HG02798 (cell line): ENCODE measurements around the gene ANTXRL.
"Not testable (repeated sequence)": the region's sequence is repeated elsewhere in the genome, so short reads cannot be mapped to it uniquely, and the experiment has no call there.

Source experiments
- ATAC-seq: cut with Tn5 transposase; IDR thresholded peaks from one replicate; pipeline ENCODE4 v1.9.1; 2021; ENCODE audit warnings: mild to moderate bottlenecking; ENCODE audit not compliant: unreplicated experiment, poor library complexity

The ANTXRL gene

GRCh38 chr10:46305079-46305818 is 18.5 kb downstream of the ANTXRL start:
- ATAC-seq: no peak

GRCh38 chr10:46305986-46306385 is 19.2 kb downstream of the ANTXRL start:
- no peak for ATAC-seq

- ATAC-seq: no peak
These were observed 19.9 kb downstream of the ANTXRL start for GRCh38 chr10:46306516-46307184.

GRCh38 chr10:46307281-46308112 is 20.7 kb downstream of the ANTXRL start:
- no peak for ATAC-seq

DNA sequence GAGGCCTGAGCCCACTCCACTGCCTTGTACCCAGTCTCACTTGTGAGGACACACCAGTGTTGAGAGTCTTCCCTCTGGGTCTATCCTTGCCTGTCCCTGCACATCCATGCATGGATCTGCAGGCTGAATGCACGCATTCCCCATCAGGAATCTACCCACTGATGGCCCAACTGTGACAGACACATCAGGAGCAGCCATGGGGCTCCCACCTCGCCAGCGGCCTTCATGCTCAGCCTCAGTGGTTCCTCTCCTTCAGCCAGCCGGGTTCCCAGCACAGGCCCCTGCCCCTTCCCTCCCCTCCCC is 21.3 kb downstream of the ANTXRL start:
- ATAC-seq: no peak

- ATAC-seq: no peak
These were observed 22.1 kb downstream of the ANTXRL start for GRCh38 chr10:46308666-46309450.

GRCh38 chr10:46309511-46310142 is 22.8 kb downstream of the ANTXRL start:
- ATAC-seq: no peak

- no peak for ATAC-seq
These were observed 23.3 kb downstream of the ANTXRL start for GRCh38 chr10:46310143-46310514.

- no peak for ATAC-seq
These were observed 24.1 kb downstream of the ANTXRL start for GRCh38 chr10:46310851-46311250.

- ATAC-seq: no peak
These were observed 24.7 kb downstream of the ANTXRL start for GRCh38 chr10:46311501-46311951.

- not testable (repeated sequence) for ATAC-seq
These were observed 25.2 kb downstream of the ANTXRL start for GRCh38 chr10:46311961-46312431.

DNA sequence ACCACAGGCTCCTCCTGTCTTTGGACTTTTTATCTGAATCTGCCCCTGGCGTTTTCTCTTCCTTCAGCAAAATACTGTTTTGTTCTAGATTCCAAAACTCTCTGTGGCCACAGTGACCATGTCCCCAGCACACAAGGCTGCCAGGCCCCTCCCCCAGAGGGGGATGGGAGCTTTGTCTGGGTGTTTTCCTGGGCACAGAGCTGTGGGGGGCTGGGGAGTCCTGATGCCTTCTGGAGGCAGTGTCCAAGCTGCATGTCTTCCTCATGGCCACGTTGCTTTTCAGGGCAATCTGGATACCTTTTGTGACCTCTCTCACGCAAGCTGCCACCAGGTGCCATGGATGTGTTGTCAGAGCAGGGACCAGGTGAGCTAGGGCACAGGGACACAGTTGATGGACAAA is 26.2 kb downstream of the ANTXRL start:
- ATAC-seq: no peak

GRCh38 chr10:46314071-46314470 is 27.3 kb downstream of the ANTXRL start:
- no peak for ATAC-seq

DNA sequence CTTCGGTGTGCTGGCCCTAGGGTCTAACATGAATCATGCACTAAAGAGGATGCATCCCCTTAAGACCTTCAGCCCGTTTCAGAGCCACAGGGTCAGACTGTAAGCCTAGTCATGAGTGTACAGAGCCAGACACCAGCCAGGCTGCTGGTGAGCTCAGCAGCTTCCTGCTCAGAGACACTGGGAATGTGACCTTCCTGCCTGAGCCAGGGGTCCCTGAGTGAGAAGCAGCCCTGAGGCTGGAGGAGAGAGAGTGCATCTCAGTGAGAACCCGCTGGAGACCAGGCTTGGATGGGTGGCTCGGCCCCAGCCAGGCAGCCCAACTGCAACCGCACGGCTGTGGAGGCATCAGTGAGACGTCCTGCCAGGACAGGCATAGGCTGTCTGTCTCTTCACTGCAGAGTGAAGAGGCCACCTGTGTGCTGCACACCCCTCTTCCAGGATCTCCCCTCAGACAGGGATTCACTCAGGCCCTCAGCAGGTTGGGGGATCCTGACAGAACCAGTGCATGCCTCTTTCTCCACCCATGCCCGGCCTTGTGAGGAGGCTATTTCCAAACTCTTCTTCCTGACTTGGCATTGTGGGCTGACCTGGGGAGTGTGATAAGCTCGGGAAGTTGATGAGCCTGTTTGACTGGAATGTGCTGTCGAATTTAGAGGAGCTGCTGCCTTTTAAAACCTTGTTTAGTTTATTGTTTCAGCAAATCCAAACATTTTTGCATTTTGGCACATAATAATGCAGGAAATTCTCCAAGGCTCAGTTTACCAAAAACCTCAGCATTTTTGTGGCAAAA is 28.5 kb downstream of the ANTXRL start:
- not testable (repeated sequence) for ATAC-seq

GRCh38 chr10:46317370-46317769 is 30.6 kb downstream of the ANTXRL start:
- ATAC-seq: no peak

DNA sequence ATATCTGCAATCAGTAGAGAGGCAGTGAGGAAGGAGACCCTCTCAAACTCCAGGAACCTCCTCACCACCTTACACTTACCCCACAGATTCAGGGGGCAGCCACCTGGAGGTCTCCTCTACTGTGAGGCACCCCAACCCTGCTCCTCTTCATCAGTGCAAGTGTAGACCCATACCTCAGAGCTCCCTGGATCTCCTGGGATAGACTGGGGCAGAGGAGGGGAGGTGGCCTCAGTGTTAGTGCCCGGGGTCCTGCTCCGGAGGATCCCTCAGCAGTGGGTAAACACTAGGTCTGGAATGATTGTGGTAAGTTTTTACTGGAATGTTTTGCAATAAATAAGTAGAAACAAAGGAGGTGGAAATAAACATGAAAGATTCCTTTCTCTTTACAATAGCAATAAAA is 31.1 kb downstream of the ANTXRL start:
- ATAC-seq: no peak

DNA sequence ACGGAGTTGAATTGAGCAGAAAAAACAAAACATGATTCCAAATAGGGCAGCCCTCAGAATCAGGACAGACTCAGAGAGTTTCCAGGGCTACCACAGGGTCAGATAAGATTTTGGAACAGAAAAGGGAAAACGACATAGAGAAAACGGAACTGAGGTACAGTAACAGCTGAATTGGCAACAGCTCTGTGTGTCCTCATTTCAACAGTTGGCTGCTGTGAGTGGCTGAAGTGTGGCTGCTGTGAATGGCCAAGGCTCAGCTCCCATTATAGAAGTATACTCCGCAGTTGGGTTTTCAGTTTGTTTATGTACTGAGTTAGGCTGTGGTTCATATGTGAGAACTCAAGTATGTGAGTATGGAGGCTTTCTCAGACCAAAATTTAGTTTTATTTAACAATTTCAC is 32.0 kb downstream of the ANTXRL start:
- ATAC-seq: no peak

DNA sequence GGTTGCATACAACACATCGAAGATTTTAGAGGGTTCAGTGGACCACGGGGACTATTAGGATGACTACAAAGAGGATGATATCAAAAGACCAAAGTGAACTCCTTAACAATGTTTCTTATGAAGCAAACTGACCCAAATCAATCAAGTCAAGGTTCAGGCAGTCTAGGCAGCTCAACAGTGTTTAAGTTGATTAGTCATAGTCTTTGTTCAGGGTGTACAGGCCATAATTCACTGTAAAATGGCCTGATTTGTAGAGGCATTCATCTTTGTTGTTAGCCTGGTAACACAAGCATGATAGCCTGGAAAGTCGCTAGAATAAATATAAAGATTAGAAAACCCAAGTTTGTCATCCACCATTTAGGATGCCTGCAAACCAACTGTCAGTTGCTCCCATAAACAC is 32.6 kb downstream of the ANTXRL start:
- ATAC-seq: no peak

DNA sequence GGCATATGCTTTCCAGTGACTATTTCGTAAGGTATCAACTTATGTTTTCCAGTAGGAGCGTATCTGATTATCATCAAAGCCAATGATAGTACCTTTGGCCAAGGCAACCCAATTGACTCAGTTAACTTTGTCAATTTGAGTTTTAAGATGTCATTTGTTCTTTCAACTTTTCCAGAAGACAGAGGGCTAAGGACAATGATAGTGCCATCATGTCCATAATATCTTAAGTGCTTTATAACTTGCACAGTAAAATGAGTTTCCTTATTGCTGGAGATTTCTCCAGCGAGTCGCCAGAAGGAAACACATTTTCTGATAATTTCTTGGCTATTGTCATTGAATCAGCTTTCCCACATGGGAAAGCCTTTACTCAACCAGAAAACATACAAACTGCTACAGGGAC is 35.0 kb downstream of the ANTXRL start:
- ATAC-seq: no peak
